Endothelial cell (in vitro differentiated cells): ENCODE results near the gene POLR1F. TPM values are rescaled to one million over a fixed set of nuclear protein-coding genes. Genes with fewer than 3 reads are reported as not detected.

Experiments used
- DNase-seq: peaks from one replicate; pipeline ENCODE4 v3.0.0; 2021; ENCODE audit warnings: low spot score
- H3K27ac Mint-ChIP-seq: one replicate; pipeline ENCODE4 v1.8.0; 2021; ENCODE audit warnings: mixed read lengths, inconsistent platforms; ENCODE audit not compliant: unreplicated experiment
- H3K27me3 Mint-ChIP-seq: one replicate; pipeline ENCODE4 v1.8.0; 2021; ENCODE audit warnings: mild to moderate bottlenecking, moderate library complexity, mixed read lengths, inconsistent platforms; ENCODE audit not compliant: unreplicated experiment
- H3K36me3 Mint-ChIP-seq: one replicate; pipeline ENCODE4 v1.8.0; 2021; ENCODE audit warnings: mild to moderate bottlenecking, low read depth, mixed read lengths, inconsistent platforms; ENCODE audit not compliant: unreplicated experiment
- H3K4me1 Mint-ChIP-seq: one replicate; pipeline ENCODE4 v1.8.0; 2021; ENCODE audit warnings: mild to moderate bottlenecking, mixed read lengths, inconsistent platforms; ENCODE audit not compliant: unreplicated experiment
- H3K4me3 Mint-ChIP-seq: one replicate; pipeline ENCODE4 v1.8.0; 2021; ENCODE audit warnings: mild to moderate bottlenecking, mixed read lengths, inconsistent platforms; ENCODE audit not compliant: unreplicated experiment
- H3K9me3 Mint-ChIP-seq: one replicate; pipeline ENCODE4 v1.8.0; 2021; ENCODE audit warnings: mixed read lengths, inconsistent platforms; ENCODE audit not compliant: unreplicated experiment
- total RNA-seq: library from RNA; stranded (reverse); fragmentation: NEBNext Ultra II Directional; extraction: Animal tissue kit (Norgen Biotek cat#: 25700); gene quantifications from one replicate; pipeline ENCODE4 v1.2.1, GENCODE V29; 2021; ENCODE audit not compliant: unreplicated experiment
- TF ChIP-seq, protein P1 (sequence below): fragments of 200-600 bp; sonication (generic); IDR thresholded peaks from one replicate; pipeline ENCODE4 v1.5.0; 2021; ENCODE audit warnings: antibody characterized with exemption; ENCODE audit not compliant: unreplicated experiment

POLR1F gene
- total RNA-seq, 1 donor from 2014 or later = 17.2 TPM

DNA sequence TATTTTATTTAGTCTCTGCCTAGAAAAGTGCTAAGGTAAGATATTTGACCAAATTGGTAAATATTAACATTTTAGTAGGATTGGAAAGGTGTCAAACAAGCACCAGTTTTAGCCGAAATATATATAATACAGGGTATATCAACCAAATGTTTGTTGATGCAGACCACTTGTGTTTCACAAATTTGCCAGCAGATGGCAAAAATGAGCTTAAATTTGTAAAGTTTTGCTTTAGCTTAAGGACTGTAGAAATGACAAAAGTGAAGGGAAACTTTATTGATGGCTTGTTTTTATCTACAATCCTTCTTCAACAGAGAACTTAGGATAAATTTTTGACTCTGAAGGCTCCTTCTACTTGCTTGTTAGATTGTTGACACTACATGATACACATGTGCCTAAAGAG is 4.8 kb upstream of the POLR1F start:
- TF ChIP-seq, protein P1, sequence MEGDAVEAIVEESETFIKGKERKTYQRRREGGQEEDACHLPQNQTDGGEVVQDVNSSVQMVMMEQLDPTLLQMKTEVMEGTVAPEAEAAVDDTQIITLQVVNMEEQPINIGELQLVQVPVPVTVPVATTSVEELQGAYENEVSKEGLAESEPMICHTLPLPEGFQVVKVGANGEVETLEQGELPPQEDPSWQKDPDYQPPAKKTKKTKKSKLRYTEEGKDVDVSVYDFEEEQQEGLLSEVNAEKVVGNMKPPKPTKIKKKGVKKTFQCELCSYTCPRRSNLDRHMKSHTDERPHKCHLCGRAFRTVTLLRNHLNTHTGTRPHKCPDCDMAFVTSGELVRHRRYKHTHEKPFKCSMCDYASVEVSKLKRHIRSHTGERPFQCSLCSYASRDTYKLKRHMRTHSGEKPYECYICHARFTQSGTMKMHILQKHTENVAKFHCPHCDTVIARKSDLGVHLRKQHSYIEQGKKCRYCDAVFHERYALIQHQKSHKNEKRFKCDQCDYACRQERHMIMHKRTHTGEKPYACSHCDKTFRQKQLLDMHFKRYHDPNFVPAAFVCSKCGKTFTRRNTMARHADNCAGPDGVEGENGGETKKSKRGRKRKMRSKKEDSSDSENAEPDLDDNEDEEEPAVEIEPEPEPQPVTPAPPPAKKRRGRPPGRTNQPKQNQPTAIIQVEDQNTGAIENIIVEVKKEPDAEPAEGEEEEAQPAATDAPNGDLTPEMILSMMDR = peak; percentile 62
- Mint-ChIP-seq H3K9me3 (no peaks in the 10 kb centered on the region), H3K27me3 (no peaks in the 10 kb centered on the region), H3K27ac (no peak overlapping the region), H3K36me3 (no peaks in the 10 kb centered on the region), H3K4me3 (no peak overlapping the region), H3K4me1 (peaks cover under 1% of the 10 kb centered on the region)
- DNase-seq = peak; percentile 31

DNA sequence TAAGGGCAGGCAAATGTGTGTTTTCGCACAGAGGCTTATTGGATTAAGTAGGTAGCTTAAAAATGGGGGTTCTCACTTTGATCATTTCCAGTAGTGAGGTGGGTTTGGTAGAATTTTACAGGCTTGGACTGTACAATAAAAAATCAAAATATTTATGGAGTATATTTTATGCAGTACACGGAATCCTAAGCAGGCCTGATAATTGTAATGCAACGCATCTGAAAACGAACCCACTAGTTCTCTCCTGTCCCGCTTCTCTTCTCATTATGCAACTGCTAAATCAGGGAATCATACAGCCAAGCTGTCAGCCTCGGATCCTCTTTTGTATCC is 377 bp upstream of the POLR1F start:
- no peaks in the 10 kb centered on the region for H3K9me3 Mint-ChIP-seq
- peak overlapping the region; percentile 99 for H3K4me3 Mint-ChIP-seq
- H3K27ac Mint-ChIP-seq = peak overlapping the region; percentile 95
- TF ChIP-seq, protein P1 = peak; percentile 44
- peaks cover 31% of the 10 kb centered on the region for H3K4me1 Mint-ChIP-seq
- DNase-seq = no peak
- no peaks in the 10 kb centered on the region for H3K36me3 Mint-ChIP-seq
- peaks cover 2% of the 10 kb centered on the region for H3K27me3 Mint-ChIP-seq

DNA sequence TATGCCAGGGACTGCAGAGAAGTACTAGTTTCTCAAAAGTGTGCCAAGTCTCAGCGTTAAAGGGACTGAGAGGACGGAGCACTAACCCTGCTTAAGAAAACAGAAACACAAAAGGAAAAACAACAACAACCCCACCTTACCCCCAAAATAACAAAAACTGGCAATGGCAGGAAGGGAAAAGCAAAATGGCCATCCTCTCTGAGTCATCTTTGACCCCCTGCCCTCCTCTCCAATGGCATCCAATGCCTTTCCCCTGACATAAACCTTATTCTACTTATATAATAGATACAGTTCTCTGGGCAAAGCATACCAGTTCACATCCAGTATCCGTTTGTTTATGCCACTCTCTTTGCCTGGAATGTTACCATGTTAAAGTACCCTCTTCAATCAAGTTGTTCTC is 1.6 kb downstream of the POLR1F start:
- Mint-ChIP-seq H3K9me3 (no peaks in the 10 kb centered on the region), H3K27me3 (peaks cover 2% of the 10 kb centered on the region), H3K4me3 (peak overlapping the region; percentile 53), H3K27ac (peak overlapping the region; percentile 10), H3K4me1 (peaks cover 31% of the 10 kb centered on the region), H3K36me3 (no peaks in the 10 kb centered on the region)
- TF ChIP-seq, protein P1 = peak; percentile 2
- no peak for DNase-seq

DNA sequence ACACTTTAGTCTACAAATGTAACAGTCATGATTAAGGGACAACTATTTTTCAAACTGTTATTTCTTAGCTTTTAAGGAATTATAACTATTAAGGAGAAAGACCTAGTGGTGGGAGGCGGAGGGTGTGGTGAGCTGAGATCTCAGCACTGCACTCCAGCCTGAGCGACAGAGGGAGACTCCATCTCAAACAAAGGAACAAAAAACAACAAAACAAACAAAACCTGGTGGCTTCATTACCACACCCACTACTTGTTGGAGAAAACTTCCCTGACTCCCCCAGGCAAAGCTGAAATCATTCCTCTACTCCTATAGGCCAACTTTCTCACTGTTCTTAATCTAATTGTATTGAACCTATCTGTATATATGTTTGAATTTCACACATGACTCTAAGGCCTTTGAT is 3.2 kb downstream of the POLR1F start:
- Mint-ChIP-seq H3K4me3 (peak overlapping the region; percentile 13), H3K36me3 (no peaks in the 10 kb centered on the region), H3K9me3 (no peaks in the 10 kb centered on the region), H3K27ac (peak overlapping the region; percentile 33), H3K27me3 (peaks cover 2% of the 10 kb centered on the region), H3K4me1 (peaks cover 31% of the 10 kb centered on the region)
- TF ChIP-seq, protein P1 = no peak
- DNase-seq = no peak

DNA sequence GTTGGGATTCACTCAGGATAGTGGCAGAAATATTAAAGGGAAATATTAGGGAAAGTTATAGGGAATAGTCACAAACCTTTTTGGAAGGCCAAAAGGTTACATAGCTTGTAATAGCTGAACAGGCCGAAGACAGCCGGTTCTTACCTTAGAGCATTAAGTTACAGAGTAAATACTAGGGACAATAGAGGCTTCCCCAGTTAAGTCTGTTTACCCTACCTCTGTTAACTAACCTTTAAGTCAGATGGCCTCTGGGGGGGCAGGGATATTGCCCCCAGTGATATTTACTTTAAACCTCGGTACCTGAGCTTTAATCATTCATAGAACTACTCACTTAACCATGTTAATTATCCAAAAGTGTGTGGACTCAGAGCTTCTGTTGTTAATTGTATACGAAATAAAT is 7.4 kb downstream of the POLR1F start:
- DNase-seq = no peak
- no peaks in the 10 kb centered on the region for H3K27me3 Mint-ChIP-seq
- H3K36me3 Mint-ChIP-seq = no peaks in the 10 kb centered on the region
- H3K9me3 Mint-ChIP-seq = no peaks in the 10 kb centered on the region
- H3K4me1 Mint-ChIP-seq = peaks cover 13% of the 10 kb centered on the region
- TF ChIP-seq, protein P1 = no peak
- no peak overlapping the region for H3K4me3 Mint-ChIP-seq
- no peak overlapping the region for H3K27ac Mint-ChIP-seq
